Heart right ventricle (tissue), 16 donors: Measurements from ENCODE around the gene FAM177A1. TPM values are rescaled to one million over a fixed set of nuclear protein-coding genes. Genes with fewer than 3 reads are reported as not detected.

ENCODE experiments used
- ATAC-seq, 8 donors: fragments of 200-7000 bp; cut with Tn5 transposase; one replicate each; pipeline ENCODE4 v1.9.1; 2020; ENCODE audit warnings: mild to moderate bottlenecking in 8 of 8, moderate library complexity in 8 of 8, moderate number of reproducible peaks in 1 of 8
- DNase-seq, 2 donors: peaks; one replicate each; pipeline ENCODE4 v3.0.0-alpha.2; 2020
- H3K27ac ChIP-seq, 10 donors: fragments of 200-600 bp; sonication (generic) in 2 of 10; one replicate each; pipeline versions ENCODE4 v1.5.0 to v1.8.0; 2020 to 2022; ENCODE audit warnings: mild to moderate bottlenecking in 3 of 10
- H3K27me3 ChIP-seq, 7 donors: fragments of 200-600 bp; one replicate each; pipeline ENCODE4 v1.8.0; 2021 to 2022; ENCODE audit warnings: mild to moderate bottlenecking in 2 of 7
- H3K36me3 ChIP-seq, 9 donors: fragments of 200-600 bp; sonication (generic) in 1 of 9; one replicate each; pipeline versions ENCODE4 v1.5.0 to v1.8.0; 2020 to 2022; ENCODE audit warnings: mild to moderate bottlenecking in 2 of 9
- H3K4me1 ChIP-seq, 9 donors: fragments of 200-600 bp; sonication (generic) in 1 of 9; one replicate each; pipeline versions ENCODE4 v1.5.0 to v1.8.0; 2020 to 2022; ENCODE audit warnings: mild to moderate bottlenecking in 4 of 9
- H3K4me3 ChIP-seq, 10 donors: fragments of 200-600 bp; sonication (generic) in 2 of 10; one replicate each; pipeline versions ENCODE4 v1.5.0 to v1.8.0; 2020 to 2022; ENCODE audit warnings: mild to moderate bottlenecking in 7 of 10, moderate library complexity in 2 of 10
- H3K9me3 ChIP-seq, 11 donors: fragments of 200-600 bp in 10 of 11; sonication (generic) in 2 of 11; one replicate each; pipeline versions ENCODE4 v1.5.0 to v1.8.0; 2013 to 2022; ENCODE audit warnings: mild to moderate bottlenecking in 2 of 11, control low read depth in 1 of 11, moderate library complexity in 1 of 11
- WGBS, 2 donors: extraction: QIAGEN DNeasy Blood & Tissue Kit; methylation state at CpG; one replicate each; pipeline ENCODE4 v1.1.7; 2013; ENCODE audit warnings: inconsistent platforms in 1 of 2; 5-methylcytosine and 5-hydroxymethylcytosine counted together
- intact Hi-C, 10 donors: fragments of 100-400 bp; cut with DNase I; formaldehyde crosslinking; loops; one replicate each; pipeline versions ENCODE4 v1.11.1 to v1.14.2; 2022
- polyA plus RNA-seq, 2 donors: library from polyadenylated mRNA; stranded (reverse); fragments of 200-250 nt; gene quantifications; one replicate each; pipeline ENCODE4 v1.2.3, GENCODE V29; 2013
- total RNA-seq, 10 donors: library from RNA; stranded (reverse); fragmentation: NEBNext Ultra II Directional in 3 of 10; extraction: Animal tissue kit (Norgen Biotek cat#: 25700) in 3 of 10; gene quantifications; one replicate each; pipeline versions ENCODE4 v1.2.1 to v1.2.4, GENCODE V29; 2021 to 2023
- TF ChIP-seq, protein P1 (sequence below), 9 donors: fragments of 200-600 bp; sonication (generic) in 2 of 9; IDR thresholded peaks; one replicate each; pipeline versions ENCODE4 v1.5.0 to v1.8.0; 2021 to 2022; ENCODE audit warnings: antibody characterized with exemption in 9 of 9, mild to moderate bottlenecking in 5 of 9, moderate library complexity in 1 of 9
- donor health status: Arrhythmogenic right ventricular cardiomyopathy.
- donor health status: ischemic (EF 13 %, LVEDD 7.1; RV severe dilation, severe dysfunction).
- donor health status: healthy with polysubstance abuse.
- donor health status: DM: no; HTN: yes; CAD: no.
- donor health status: DM: no; HTN: no; CAD: no.
- donor health status: ischemic (EF 25% LVEDD 6.9; RV normal size, moderate dysfunction).
- donor health status: ischemic (EF 25% LVEDD 5.7; RV mildly dilated, moderate dysfunction).
- donor health status: healthy.
- donor health status: DM: yes; HTN: yes; CAD: no.
- donor health status: Ischemic cardiomyopathy.
- donor health status: ischemic (EF 35%, LVEDD 5.7; RV mildly dilated, moderate dysfunction).
- donor health status: nonischemic (EF 11% LVEDD 7.7; RV severe dilation, severe dysfunction).
- donor health status: DM: yes; HTN: yes; CAD: no.
- donor health status: PGD.
- donor health status: ischemic (EF 29% LVEDD 5.4; RV normal size, mild dysfunction).
- donor health status: nonischemic (EF 23%, LVEDD 6.1; RV moderate dilation, normal function).

The FAM177A1 gene
- total and polyA plus RNA-seq, 12 donors = 45.9 to 122 (median 98.1) TPM

- 93 to 95% methylated on average over 2 of the region's 2 CpGs for WGBS, 2 donors
- H3K36me3 ChIP-seq = peaks cover 0 to 97% (median 16%) of the 10 kb centered on the region in 9 donors
- H3K9me3 ChIP-seq = no peaks in the 10 kb centered on the region
- peaks cover 0 to 13% (median 0%) of the 10 kb centered on the region in 9 donors for H3K4me1 ChIP-seq
- intact Hi-C loops = no loop called here
- H3K27ac ChIP-seq = no peak overlapping the region
- H3K4me3 ChIP-seq = no peak overlapping the region
- TF ChIP-seq, protein P1, sequence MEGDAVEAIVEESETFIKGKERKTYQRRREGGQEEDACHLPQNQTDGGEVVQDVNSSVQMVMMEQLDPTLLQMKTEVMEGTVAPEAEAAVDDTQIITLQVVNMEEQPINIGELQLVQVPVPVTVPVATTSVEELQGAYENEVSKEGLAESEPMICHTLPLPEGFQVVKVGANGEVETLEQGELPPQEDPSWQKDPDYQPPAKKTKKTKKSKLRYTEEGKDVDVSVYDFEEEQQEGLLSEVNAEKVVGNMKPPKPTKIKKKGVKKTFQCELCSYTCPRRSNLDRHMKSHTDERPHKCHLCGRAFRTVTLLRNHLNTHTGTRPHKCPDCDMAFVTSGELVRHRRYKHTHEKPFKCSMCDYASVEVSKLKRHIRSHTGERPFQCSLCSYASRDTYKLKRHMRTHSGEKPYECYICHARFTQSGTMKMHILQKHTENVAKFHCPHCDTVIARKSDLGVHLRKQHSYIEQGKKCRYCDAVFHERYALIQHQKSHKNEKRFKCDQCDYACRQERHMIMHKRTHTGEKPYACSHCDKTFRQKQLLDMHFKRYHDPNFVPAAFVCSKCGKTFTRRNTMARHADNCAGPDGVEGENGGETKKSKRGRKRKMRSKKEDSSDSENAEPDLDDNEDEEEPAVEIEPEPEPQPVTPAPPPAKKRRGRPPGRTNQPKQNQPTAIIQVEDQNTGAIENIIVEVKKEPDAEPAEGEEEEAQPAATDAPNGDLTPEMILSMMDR (IDR thresholded peaks at IDR 0.05) = no peak
- no peaks in the 10 kb centered on the region for H3K27me3 ChIP-seq
- ATAC-seq (no peak), DNase-seq (no peak)
Measured at GRCh38 chr14:35001621-35002020, 44.5 kb upstream of the FAM177A1 start.

- TF ChIP-seq, protein P1 (IDR thresholded peaks at IDR 0.05) = no peak
- Histone ChIP-seq H3K36me3 (peaks cover 0 to 97% (median 20%) of the 10 kb centered on the region in 9 donors), H3K27me3 (no peaks in the 10 kb centered on the region), H3K4me1 (no peaks in the 10 kb centered on the region), H3K4me3 (no peak overlapping the region), H3K27ac (no peak overlapping the region), H3K9me3 (no peaks in the 10 kb centered on the region)
- DNase-seq (no peak), ATAC-seq (no peak)
- WGBS, 2 donors = 88 to 91% methylated on average over 1 of the region's 1 CpG
- intact Hi-C loops = no loop called here
Measured at GRCh38 chr14:35004839-35005238, 41.2 kb upstream of the FAM177A1 start.

- intact Hi-C loops = no loop called here
- DNase-seq (no peak), ATAC-seq (no peak)
- Histone ChIP-seq H3K27ac (no peak overlapping the region), H3K9me3 (no peaks in the 10 kb centered on the region), H3K27me3 (no peaks in the 10 kb centered on the region), H3K4me1 (peaks cover 0 to 12% (median 0%) of the 10 kb centered on the region in 9 donors), H3K4me3 (no peak overlapping the region), H3K36me3 (peaks cover 0 to 100% (median 54%) of the 10 kb centered on the region in 9 donors)
- TF ChIP-seq, protein P1 (IDR thresholded peaks at IDR 0.05) = no peak
- WGBS, 2 donors = 100% methylated on average over 1 of the region's 1 CpG
Measured at GRCh38 chr14:35016568-35016967, 29.5 kb upstream of the FAM177A1 start.

DNA sequence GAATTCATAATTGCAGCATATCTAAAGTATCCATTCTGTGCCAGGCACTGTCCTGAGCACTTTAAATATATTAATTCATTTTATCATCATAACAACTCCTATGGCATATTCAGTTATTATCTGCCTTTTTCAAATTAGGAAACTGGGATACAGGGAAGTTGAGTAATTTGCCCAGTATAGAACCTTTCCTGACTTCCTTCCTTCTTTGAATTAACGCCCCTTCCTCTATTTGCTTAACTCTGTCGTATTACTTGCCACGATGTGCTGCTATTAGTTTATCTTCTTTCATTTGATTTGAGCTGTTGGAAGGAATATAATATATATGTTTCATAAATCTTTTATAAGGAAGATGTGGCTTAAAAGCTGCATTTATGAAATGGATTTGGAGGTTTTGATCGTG, 25.4 kb upstream of the FAM177A1 start:
- no peaks in the 10 kb centered on the region for H3K27me3 ChIP-seq
- intact Hi-C loops = no loop called here
- TF ChIP-seq, protein P1 (IDR thresholded peaks at IDR 0.05) = no peak
- ATAC-seq (no peak), DNase-seq (no peak)
- H3K4me3 ChIP-seq = no peak overlapping the region
- peaks cover 0 to 99% (median 63%) of the 10 kb centered on the region in 9 donors for H3K36me3 ChIP-seq
- H3K9me3 ChIP-seq = no peaks in the 10 kb centered on the region
- H3K27ac ChIP-seq = peak overlapping the region in 1 of 10 donors; percentile 33
- 72 to 79% methylated on average over 4 of the region's 4 CpGs for WGBS, 2 donors
- H3K4me1 ChIP-seq = peaks cover 0 to 12% (median 0%) of the 10 kb centered on the region in 9 donors
